Measurements from ENCODE around the gene SHD. TPM values are rescaled to one million over a fixed set of nuclear protein-coding genes. Genes with fewer than 3 reads are reported as not detected.

SHD gene
- total and polyA plus RNA-seq, 3 donors from 2014 or later, result 0.16 to 1.8 (median 0.79) TPM

- no peaks in the 10 kb centered on the region for H3K36me3 ChIP-seq (ENCODE audit: low read depth, missing control alignments)
- H3K4me1 ChIP-seq, result no peaks in the 10 kb centered on the region
- peak overlapping the region; percentile 20 to 41 for H3K4me3 ChIP-seq
- no peaks in the 10 kb centered on the region for H3K27me3 ChIP-seq
- H3K9me3 ChIP-seq, result no peaks in the 10 kb centered on the region
- DNase-seq, result no peak
- H3K27ac ChIP-seq, result no peak overlapping the region
- 28 to 38% methylated on average over 13 to 18 of the region's 18 CpGs for WGBS, 2 donors
- intact Hi-C loops (cut with DNase I; ENCODE audit: low total_unique reads), result no loop called here
- TF ChIP-seq POLR2A (IDR thresholded peaks at IDR 0.05) (no peak), CTCF (IDR thresholded peaks at IDR 0.05) (no peak)
Measured at GRCh38 chr19:4303819-4304537, 24.9 kb downstream of the SHD start.

GRCh38 chr19:4304538-4305256 is 25.6 kb downstream of the SHD start, which contains the start of gene FSD1:
Gene FSD1 (plus strand): TSS chr19:4304598. CDS start chr19:4304747, 149 bp downstream.
- intact Hi-C loops (cut with DNase I; ENCODE audit: low total_unique reads), result no loop called here
- peak; percentile 43 for DNase-seq
- WGBS, 2 donors, result 4 to 5% methylated on average over 11 to 52 of the region's 63 CpGs
- H3K4me3 ChIP-seq, result peak within 1 kb of the TSS; percentile 20 to 41
- H3K9me3 ChIP-seq, result no peaks in the 10 kb centered on the region
- no peaks in the 10 kb centered on the region for H3K36me3 ChIP-seq (ENCODE audit: low read depth, missing control alignments)
- H3K27me3 ChIP-seq, result no peaks in the 10 kb centered on the region
- H3K4me1 ChIP-seq, result no peaks in the 10 kb centered on the region
- H3K27ac ChIP-seq, result no peak within 1 kb of the TSS
- TF ChIP-seq POLR2A (IDR thresholded peaks at IDR 0.05), result no peak
- TF ChIP-seq CTCF (IDR thresholded peaks at IDR 0.05), result no peak

- Histone ChIP-seq H3K4me1 (no peaks in the 10 kb centered on the region), H3K27me3 (no peaks in the 10 kb centered on the region), H3K36me3 (ENCODE audit: low read depth, missing control alignments) (no peaks in the 10 kb centered on the region), H3K9me3 (no peaks in the 10 kb centered on the region), H3K27ac (no peak overlapping the region), H3K4me3 (peak overlapping the region in 1 of 2 donors; percentile 20)
- intact Hi-C loops (cut with DNase I; ENCODE audit: low total_unique reads), result no loop called here
- no peak for DNase-seq
- no peak for TF ChIP-seq CTCF (IDR thresholded peaks at IDR 0.05)
- TF ChIP-seq POLR2A (IDR thresholded peaks at IDR 0.05), result no peak
- WGBS, 2 donors, result 61 to 73% methylated on average over 7 of the region's 7 CpGs
Measured at GRCh38 chr19:4305257-4305612, 26.2 kb downstream of the SHD start.

- Histone ChIP-seq H3K4me3 (no peak overlapping the region), H3K27me3 (no peaks in the 10 kb centered on the region), H3K4me1 (no peaks in the 10 kb centered on the region), H3K9me3 (no peaks in the 10 kb centered on the region), H3K36me3 (ENCODE audit: low read depth, missing control alignments) (no peaks in the 10 kb centered on the region), H3K27ac (no peak overlapping the region)
- TF ChIP-seq CTCF (IDR thresholded peaks at IDR 0.05) (no peak), POLR2A (IDR thresholded peaks at IDR 0.05) (no peak)
- DNase-seq, result no peak
- WGBS, 2 donors, result 64 to 73% methylated on average over 7 to 16 of the region's 16 CpGs
- intact Hi-C loops (cut with DNase I; ENCODE audit: low total_unique reads), result no loop called here
Measured at GRCh38 chr19:4305659-4306058, 26.6 kb downstream of the SHD start.

Measured in testis (tissue), 3 donors.